Amniotic stem cell (primary cell): ENCODE data around the gene PROM1.

Experiments
- DNase-seq: peaks from one replicate; lab custom pipeline; 2025; lab: John Stamatoyannopoulos, UW

Gene PROM1

GRCh38 chr4:15988222-15988621 lies 95.6 kb downstream of the PROM1 start:
- no peak for DNase-seq

GRCh38 chr4:15986907-15987306 lies 96.9 kb downstream of the PROM1 start:
- no peak for DNase-seq

- no peak for DNase-seq
Measured at GRCh38 chr4:15983610-15984009, 100.2 kb downstream of the PROM1 start.

GRCh38 chr4:15982842-15983524 lies 100.8 kb downstream of the PROM1 start:
- DNase-seq: no peak

GRCh38 chr4:15976456-15977447 lies 107.1 kb downstream of the PROM1 start:
- no peak for DNase-seq

- no peak for DNase-seq
Measured at GRCh38 chr4:15971068-15971801, 112.6 kb downstream of the PROM1 start.

- DNase-seq: no peak
Measured at GRCh38 chr4:15968551-15969300, 115.1 kb downstream of the PROM1 start.

GRCh38 chr4:15965325-15965724 lies 118.5 kb downstream of the PROM1 start:
- DNase-seq: no peak

- no peak for DNase-seq
Measured at GRCh38 chr4:15964159-15964558, 119.7 kb downstream of the PROM1 start.

- DNase-seq: no peak
Measured at GRCh38 chr4:15963576-15963975, 120.2 kb downstream of the PROM1 start.

GRCh38 chr4:15963001-15963451 lies 120.8 kb downstream of the PROM1 start, which contains the start of gene FGFBP2:
Gene FGFBP2, minus strand, starts transcription at chr4:15963175. Its CDS starts 46 bp downstream, at chr4:15963129.
- DNase-seq: peak; percentile 34

- no peak for DNase-seq
Measured at GRCh38 chr4:15961781-15962510, 121.9 kb downstream of the PROM1 start.

GRCh38 chr4:15958562-15958961 lies 125.3 kb downstream of the PROM1 start:
- DNase-seq: no peak

- DNase-seq: peak; percentile 29
Measured at GRCh38 chr4:15956179-15956850, 127.5 kb downstream of the PROM1 start.

GRCh38 chr4:15955670-15956069 lies 128.2 kb downstream of the PROM1 start:
- DNase-seq: no peak

GRCh38 chr4:15953625-15954024 lies 130.2 kb downstream of the PROM1 start:
- no peak for DNase-seq

GRCh38 chr4:15951781-15952180 lies 132.0 kb downstream of the PROM1 start:
- no peak for DNase-seq

GRCh38 chr4:15948826-15949225 lies 135.0 kb downstream of the PROM1 start:
- DNase-seq: no peak

GRCh38 chr4:15947684-15948083 lies 136.1 kb downstream of the PROM1 start:
- DNase-seq: no peak

GRCh38 chr4:15945516-15945915 lies 138.3 kb downstream of the PROM1 start:
- no peak for DNase-seq
